Measurements from ENCODE around the gene GH1.

DNA sequence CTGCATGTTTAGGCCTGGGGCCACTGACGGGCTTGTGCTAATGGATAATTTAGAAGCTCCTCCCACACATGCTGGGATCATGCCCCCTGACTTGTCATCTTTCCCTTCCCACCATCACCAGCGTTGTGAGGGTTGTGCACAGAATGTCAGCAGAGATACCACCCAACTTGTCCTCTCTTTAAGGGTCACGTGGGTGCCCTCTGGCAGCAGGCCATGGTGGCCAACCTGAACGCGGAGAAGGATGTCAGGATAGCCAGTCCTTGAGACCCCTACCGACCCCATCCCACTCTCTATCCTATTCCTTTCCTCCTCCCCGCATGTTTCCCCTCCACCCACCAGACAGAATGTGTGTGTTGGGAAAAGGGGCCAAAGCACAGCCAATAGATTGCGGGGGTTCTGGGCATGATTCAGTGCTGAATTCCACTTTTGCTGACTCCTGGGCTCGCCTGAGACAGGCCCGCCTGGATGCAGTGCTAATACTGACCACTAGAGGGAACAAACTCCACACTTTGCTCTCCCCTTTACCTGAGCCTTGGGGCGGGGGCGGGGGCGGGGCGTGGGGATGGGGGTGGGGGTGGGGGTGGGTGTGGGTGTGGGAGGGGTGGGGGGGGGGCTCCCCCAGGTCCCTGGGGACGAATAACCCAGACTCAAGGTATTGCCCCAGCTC lies 36.6 kb downstream of the GH1 start, which contains the start of gene GH2:
- no peak for TF ChIP-seq ZNF207 (IDR thresholded peaks at IDR 0.05; ENCODE audit: borderline replicate concordance)
- TF ChIP-seq ELF4 (CRISPR knock-in tag; IDR thresholded peaks at IDR 0.05; ENCODE audit: borderline replicate concordance): no peak
- no peak for TF ChIP-seq ZBTB8A (CRISPR knock-in tag; IDR thresholded peaks at IDR 0.05; ENCODE audit: borderline replicate concordance, low read depth)
- TF ChIP-seq, protein P1, sequence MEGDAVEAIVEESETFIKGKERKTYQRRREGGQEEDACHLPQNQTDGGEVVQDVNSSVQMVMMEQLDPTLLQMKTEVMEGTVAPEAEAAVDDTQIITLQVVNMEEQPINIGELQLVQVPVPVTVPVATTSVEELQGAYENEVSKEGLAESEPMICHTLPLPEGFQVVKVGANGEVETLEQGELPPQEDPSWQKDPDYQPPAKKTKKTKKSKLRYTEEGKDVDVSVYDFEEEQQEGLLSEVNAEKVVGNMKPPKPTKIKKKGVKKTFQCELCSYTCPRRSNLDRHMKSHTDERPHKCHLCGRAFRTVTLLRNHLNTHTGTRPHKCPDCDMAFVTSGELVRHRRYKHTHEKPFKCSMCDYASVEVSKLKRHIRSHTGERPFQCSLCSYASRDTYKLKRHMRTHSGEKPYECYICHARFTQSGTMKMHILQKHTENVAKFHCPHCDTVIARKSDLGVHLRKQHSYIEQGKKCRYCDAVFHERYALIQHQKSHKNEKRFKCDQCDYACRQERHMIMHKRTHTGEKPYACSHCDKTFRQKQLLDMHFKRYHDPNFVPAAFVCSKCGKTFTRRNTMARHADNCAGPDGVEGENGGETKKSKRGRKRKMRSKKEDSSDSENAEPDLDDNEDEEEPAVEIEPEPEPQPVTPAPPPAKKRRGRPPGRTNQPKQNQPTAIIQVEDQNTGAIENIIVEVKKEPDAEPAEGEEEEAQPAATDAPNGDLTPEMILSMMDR (CRISPR knock-in tag; IDR thresholded peaks at IDR 0.05): peak; percentile 60
- TF ChIP-seq, protein P2, sequence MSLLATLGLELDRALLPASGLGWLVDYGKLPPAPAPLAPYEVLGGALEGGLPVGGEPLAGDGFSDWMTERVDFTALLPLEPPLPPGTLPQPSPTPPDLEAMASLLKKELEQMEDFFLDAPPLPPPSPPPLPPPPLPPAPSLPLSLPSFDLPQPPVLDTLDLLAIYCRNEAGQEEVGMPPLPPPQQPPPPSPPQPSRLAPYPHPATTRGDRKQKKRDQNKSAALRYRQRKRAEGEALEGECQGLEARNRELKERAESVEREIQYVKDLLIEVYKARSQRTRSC (CRISPR knock-in tag; IDR thresholded peaks at IDR 0.05; ENCODE audit: low read depth): no peak
- TF ChIP-seq EZH2 (conservative IDR thresholded peaks at IDR 0.05; ENCODE audit: low read depth, low read length): no peak
- TF ChIP-seq FOXC1 (CRISPR knock-in tag; IDR thresholded peaks at IDR 0.05; ENCODE audit: borderline replicate concordance): no peak
- no peak for TF ChIP-seq JUN (CRISPR knock-in tag; IDR thresholded peaks at IDR 0.05)
- TF ChIP-seq, protein P3, sequence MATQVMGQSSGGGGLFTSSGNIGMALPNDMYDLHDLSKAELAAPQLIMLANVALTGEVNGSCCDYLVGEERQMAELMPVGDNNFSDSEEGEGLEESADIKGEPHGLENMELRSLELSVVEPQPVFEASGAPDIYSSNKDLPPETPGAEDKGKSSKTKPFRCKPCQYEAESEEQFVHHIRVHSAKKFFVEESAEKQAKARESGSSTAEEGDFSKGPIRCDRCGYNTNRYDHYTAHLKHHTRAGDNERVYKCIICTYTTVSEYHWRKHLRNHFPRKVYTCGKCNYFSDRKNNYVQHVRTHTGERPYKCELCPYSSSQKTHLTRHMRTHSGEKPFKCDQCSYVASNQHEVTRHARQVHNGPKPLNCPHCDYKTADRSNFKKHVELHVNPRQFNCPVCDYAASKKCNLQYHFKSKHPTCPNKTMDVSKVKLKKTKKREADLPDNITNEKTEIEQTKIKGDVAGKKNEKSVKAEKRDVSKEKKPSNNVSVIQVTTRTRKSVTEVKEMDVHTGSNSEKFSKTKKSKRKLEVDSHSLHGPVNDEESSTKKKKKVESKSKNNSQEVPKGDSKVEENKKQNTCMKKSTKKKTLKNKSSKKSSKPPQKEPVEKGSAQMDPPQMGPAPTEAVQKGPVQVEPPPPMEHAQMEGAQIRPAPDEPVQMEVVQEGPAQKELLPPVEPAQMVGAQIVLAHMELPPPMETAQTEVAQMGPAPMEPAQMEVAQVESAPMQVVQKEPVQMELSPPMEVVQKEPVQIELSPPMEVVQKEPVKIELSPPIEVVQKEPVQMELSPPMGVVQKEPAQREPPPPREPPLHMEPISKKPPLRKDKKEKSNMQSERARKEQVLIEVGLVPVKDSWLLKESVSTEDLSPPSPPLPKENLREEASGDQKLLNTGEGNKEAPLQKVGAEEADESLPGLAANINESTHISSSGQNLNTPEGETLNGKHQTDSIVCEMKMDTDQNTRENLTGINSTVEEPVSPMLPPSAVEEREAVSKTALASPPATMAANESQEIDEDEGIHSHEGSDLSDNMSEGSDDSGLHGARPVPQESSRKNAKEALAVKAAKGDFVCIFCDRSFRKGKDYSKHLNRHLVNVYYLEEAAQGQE (IDR thresholded peaks at IDR 0.05; ENCODE audit: borderline replicate concordance in 1 of 2, low read depth in 1 of 2, low read length in 2 of 2): no peak
- TF ChIP-seq ZBTB7B (CRISPR knock-in tag; IDR thresholded peaks at IDR 0.05): no peak

All from HepG2 (cell line).